DND-41 (cell line): ENCODE data around the gene RPS17.

Experiments
- EZH2 ChIP-seq: IDR thresholded peaks from 3 replicates; pipeline ENCODE4 v1.6.1; 2012; ENCODE audit warnings: borderline replicate concordance, low read depth, mild to moderate bottlenecking, moderate library complexity, low read length, inconsistent platforms; ENCODE audit not compliant: severe bottlenecking
- TF ChIP-seq, protein P1 (sequence below): IDR thresholded peaks from 2 replicates; pipeline ENCODE4 v1.5.1; 2012; ENCODE audit warnings: borderline replicate concordance, low read length, moderate library complexity, mild to moderate bottlenecking; ENCODE audit not compliant: poor library complexity, severe bottlenecking; ENCODE audit errors: extremely low read depth

DNA sequence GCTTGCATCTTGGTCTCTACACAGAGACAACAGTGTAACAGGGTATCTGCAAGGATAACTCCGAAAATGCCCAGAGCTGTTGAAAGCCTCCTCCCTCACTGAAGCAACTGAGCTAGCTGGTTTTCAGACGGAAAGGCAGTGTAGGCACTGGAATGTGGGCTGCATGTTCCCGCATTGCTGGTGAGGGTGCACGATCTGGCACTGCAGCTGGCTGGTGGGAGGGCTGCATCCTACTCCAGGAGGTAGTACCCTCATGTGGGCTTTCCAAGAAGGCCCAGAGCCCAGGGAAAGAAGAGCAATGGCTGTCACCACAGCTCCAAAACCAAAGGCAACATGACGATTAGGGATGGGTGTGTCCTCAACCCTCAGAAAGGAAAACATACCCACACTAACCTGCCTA is 28.7 kb upstream of the RPS17 start:
- TF ChIP-seq, protein P1, sequence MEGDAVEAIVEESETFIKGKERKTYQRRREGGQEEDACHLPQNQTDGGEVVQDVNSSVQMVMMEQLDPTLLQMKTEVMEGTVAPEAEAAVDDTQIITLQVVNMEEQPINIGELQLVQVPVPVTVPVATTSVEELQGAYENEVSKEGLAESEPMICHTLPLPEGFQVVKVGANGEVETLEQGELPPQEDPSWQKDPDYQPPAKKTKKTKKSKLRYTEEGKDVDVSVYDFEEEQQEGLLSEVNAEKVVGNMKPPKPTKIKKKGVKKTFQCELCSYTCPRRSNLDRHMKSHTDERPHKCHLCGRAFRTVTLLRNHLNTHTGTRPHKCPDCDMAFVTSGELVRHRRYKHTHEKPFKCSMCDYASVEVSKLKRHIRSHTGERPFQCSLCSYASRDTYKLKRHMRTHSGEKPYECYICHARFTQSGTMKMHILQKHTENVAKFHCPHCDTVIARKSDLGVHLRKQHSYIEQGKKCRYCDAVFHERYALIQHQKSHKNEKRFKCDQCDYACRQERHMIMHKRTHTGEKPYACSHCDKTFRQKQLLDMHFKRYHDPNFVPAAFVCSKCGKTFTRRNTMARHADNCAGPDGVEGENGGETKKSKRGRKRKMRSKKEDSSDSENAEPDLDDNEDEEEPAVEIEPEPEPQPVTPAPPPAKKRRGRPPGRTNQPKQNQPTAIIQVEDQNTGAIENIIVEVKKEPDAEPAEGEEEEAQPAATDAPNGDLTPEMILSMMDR, result no peak
- no peak for TF ChIP-seq EZH2
